ENCODE data around the gene MIPEP. TPM values are rescaled to one million over a fixed set of nuclear protein-coding genes. Genes with fewer than 3 reads are reported as not detected.

MIPEP gene
- polyA plus RNA-seq, result 9.1 and 15.3 TPM in 2 replicates
- 9.3 and 10.2 TPM in 2 replicates for polyA minus RNA-seq

DNA sequence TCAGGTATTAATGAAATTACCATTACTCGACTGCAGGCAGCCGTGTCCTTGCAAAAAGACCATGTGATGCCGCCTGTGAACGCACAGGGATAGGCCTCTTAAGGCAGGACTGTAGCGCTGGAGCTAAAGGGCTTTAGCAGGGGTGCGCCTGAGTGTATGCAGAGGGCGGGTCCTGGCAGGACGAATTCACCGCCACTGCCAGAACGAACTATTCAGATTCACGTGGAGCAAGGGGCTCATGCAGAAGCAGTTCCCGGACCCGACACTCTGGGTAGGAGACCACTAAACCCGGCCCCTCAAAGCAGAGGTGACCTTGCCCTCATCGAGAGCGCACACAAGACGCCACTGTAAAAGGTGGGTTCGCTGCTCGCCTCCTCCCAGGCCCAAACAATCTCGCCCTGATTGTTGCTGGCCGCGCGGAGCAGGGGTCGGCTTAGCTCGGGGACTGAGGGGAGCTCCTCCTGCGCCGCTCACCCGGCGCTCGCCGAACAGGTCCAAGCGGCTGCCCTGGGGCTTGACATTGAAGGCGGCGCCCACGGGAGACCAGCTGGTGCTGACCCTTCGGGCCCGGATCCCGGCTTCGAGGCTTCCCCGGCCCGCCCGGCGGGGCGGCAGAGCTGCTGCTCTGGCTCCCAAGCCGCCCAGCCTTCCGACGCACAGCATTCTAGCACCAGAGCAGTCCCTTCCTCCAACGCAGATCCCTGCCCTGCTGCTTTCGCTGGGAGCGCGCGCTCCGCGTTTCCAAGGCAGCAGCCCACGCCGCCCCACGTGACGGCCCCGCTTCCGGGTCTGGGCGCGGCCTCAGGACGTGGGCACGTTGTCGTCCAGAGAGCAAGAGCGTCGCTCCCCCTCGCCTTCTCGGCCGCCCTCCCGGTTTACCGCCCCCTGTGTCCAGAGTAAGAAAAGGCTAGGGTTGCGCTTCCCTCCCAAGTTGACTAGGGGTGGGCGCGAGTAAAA, at the start of gene MIPEP:
Gene MIPEP (minus strand): TSS at position 743 of the 957 bp plus-strand sequence. CDS start 80 bp downstream, at position 663.
- H4K20me1 ChIP-seq (ENCODE audit: insufficient read depth), result no peaks in the 10 kb centered on the region
- peak within 1 kb of the TSS; percentile 89 for H3K4me2 ChIP-seq (ENCODE audit: low read length)
- no peaks in the 10 kb centered on the region for H3K27me3 ChIP-seq (ENCODE audit: insufficient read depth, low read depth, low read length)
- H3F3A ChIP-seq (ENCODE audit: insufficient read depth, low read length, poor library complexity, severe bottlenecking), result peaks cover 6% of the 10 kb centered on the region
- TF ChIP-seq, protein P1, sequence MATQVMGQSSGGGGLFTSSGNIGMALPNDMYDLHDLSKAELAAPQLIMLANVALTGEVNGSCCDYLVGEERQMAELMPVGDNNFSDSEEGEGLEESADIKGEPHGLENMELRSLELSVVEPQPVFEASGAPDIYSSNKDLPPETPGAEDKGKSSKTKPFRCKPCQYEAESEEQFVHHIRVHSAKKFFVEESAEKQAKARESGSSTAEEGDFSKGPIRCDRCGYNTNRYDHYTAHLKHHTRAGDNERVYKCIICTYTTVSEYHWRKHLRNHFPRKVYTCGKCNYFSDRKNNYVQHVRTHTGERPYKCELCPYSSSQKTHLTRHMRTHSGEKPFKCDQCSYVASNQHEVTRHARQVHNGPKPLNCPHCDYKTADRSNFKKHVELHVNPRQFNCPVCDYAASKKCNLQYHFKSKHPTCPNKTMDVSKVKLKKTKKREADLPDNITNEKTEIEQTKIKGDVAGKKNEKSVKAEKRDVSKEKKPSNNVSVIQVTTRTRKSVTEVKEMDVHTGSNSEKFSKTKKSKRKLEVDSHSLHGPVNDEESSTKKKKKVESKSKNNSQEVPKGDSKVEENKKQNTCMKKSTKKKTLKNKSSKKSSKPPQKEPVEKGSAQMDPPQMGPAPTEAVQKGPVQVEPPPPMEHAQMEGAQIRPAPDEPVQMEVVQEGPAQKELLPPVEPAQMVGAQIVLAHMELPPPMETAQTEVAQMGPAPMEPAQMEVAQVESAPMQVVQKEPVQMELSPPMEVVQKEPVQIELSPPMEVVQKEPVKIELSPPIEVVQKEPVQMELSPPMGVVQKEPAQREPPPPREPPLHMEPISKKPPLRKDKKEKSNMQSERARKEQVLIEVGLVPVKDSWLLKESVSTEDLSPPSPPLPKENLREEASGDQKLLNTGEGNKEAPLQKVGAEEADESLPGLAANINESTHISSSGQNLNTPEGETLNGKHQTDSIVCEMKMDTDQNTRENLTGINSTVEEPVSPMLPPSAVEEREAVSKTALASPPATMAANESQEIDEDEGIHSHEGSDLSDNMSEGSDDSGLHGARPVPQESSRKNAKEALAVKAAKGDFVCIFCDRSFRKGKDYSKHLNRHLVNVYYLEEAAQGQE (IDR thresholded peaks at IDR 0.05; ENCODE audit: borderline replicate concordance), result no peak
- TF ChIP-seq MXI1 (conservative IDR thresholded peaks at IDR 0.05; ENCODE audit: poor library complexity, severe bottlenecking) (peak; percentile 97), EZH2 (IDR thresholded peaks at IDR 0.05; ENCODE audit: borderline replicate concordance, insufficient read depth, low read length, poor library complexity, severe bottlenecking) (no peak), SMC3 (conservative IDR thresholded peaks at IDR 0.05; ENCODE audit: poor library complexity) (peak; percentile 54), EP300 (conservative IDR thresholded peaks at IDR 0.05; ENCODE audit: poor library complexity, severe bottlenecking) (peak; percentile 51), TAF1 (IDR thresholded peaks at IDR 0.05; ENCODE audit: low read depth) (no peak), RAD21 (conservative IDR thresholded peaks at IDR 0.05) (peak; percentile 11), POLR2AphosphoS5 (IDR thresholded peaks at IDR 0.05) (peak; percentile 81)
- TF ChIP-seq, protein P2, sequence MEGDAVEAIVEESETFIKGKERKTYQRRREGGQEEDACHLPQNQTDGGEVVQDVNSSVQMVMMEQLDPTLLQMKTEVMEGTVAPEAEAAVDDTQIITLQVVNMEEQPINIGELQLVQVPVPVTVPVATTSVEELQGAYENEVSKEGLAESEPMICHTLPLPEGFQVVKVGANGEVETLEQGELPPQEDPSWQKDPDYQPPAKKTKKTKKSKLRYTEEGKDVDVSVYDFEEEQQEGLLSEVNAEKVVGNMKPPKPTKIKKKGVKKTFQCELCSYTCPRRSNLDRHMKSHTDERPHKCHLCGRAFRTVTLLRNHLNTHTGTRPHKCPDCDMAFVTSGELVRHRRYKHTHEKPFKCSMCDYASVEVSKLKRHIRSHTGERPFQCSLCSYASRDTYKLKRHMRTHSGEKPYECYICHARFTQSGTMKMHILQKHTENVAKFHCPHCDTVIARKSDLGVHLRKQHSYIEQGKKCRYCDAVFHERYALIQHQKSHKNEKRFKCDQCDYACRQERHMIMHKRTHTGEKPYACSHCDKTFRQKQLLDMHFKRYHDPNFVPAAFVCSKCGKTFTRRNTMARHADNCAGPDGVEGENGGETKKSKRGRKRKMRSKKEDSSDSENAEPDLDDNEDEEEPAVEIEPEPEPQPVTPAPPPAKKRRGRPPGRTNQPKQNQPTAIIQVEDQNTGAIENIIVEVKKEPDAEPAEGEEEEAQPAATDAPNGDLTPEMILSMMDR (IDR thresholded peaks at IDR 0.05; ENCODE audit: poor library complexity, severe bottlenecking), result peak; percentile 88
- H3K9me3 ChIP-seq (ENCODE audit: low read length), result no peaks in the 10 kb centered on the region
- no peaks in the 10 kb centered on the region for H3K9me2 ChIP-seq (ENCODE audit: insufficient read depth, low read length)
- peak within 1 kb of the TSS; percentile 61 for H3K27ac ChIP-seq (ENCODE audit: low read length)
- H3K79me2 ChIP-seq (replicated peaks; ENCODE audit: insufficient read depth, low read length), result no peaks in the 10 kb centered on the region
- no peaks in the 10 kb centered on the region for H3K36me3 ChIP-seq (ENCODE audit: insufficient read depth, low read length)
- peak within 1 kb of the TSS; percentile 92 for H3K4me3 ChIP-seq (ENCODE audit: low read length)
- H3K9ac ChIP-seq (ENCODE audit: low read length), result peak within 1 kb of the TSS; percentile 74
- H2AFZ ChIP-seq (ENCODE audit: low read depth, low read length), result peak within 1 kb of the TSS; percentile 76

DNA sequence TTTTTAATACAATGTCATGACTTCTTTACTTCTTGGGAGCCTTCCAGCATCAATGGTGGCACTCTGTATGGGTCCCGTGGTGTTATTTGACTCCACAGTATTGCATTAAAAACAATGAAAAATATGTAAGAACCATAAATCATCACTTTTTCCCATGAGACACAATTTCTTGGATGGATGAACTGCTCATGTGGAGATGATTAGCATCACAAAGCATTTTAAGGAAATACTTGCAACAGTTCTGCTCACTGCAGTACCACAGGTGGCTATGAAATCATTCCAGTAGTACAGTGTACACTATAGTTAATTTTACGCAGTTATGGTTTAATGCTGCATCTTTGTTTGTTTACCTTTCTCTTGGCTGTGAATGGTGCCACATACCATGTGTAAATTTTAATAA, 45.3 kb upstream of the MIPEP start:
- H3K27me3 ChIP-seq (ENCODE audit: insufficient read depth, low read depth, low read length), result no peaks in the 10 kb centered on the region
- no peaks in the 10 kb centered on the region for H3K9me2 ChIP-seq (ENCODE audit: insufficient read depth, low read length)
- no peaks in the 10 kb centered on the region for H4K20me1 ChIP-seq (ENCODE audit: insufficient read depth)
- no peaks in the 10 kb centered on the region for H3K9me3 ChIP-seq (ENCODE audit: low read length)
- no peaks in the 10 kb centered on the region for H3F3A ChIP-seq (ENCODE audit: insufficient read depth, low read length, poor library complexity, severe bottlenecking)
- no peaks in the 10 kb centered on the region for H3K36me3 ChIP-seq (ENCODE audit: insufficient read depth, low read length)
- no peak overlapping the region for H3K9ac ChIP-seq (ENCODE audit: low read length)
- no peaks in the 10 kb centered on the region for H3K79me2 ChIP-seq (replicated peaks; ENCODE audit: insufficient read depth, low read length)
- no peak overlapping the region for H3K4me3 ChIP-seq (ENCODE audit: low read length)
- TF ChIP-seq POLR2AphosphoS5 (IDR thresholded peaks at IDR 0.05) (no peak), EZH2 (IDR thresholded peaks at IDR 0.05; ENCODE audit: borderline replicate concordance, insufficient read depth, low read length, poor library complexity, severe bottlenecking) (no peak), TAF1 (IDR thresholded peaks at IDR 0.05; ENCODE audit: low read depth) (no peak), SMC3 (conservative IDR thresholded peaks at IDR 0.05; ENCODE audit: poor library complexity) (no peak), EP300 (conservative IDR thresholded peaks at IDR 0.05; ENCODE audit: poor library complexity, severe bottlenecking) (no peak), RAD21 (conservative IDR thresholded peaks at IDR 0.05) (no peak), MXI1 (conservative IDR thresholded peaks at IDR 0.05; ENCODE audit: poor library complexity, severe bottlenecking) (no peak)
- TF ChIP-seq, protein P2 (IDR thresholded peaks at IDR 0.05; ENCODE audit: poor library complexity, severe bottlenecking), result no peak
- TF ChIP-seq, protein P1 (IDR thresholded peaks at IDR 0.05; ENCODE audit: borderline replicate concordance), result no peak
- H3K4me2 ChIP-seq (ENCODE audit: low read length), result no peak overlapping the region
- H3K27ac ChIP-seq (ENCODE audit: low read length), result no peak overlapping the region
- H2AFZ ChIP-seq (ENCODE audit: low read depth, low read length), result no peak overlapping the region

Measured in neural cell (in vitro differentiated cells).